GM18502 (cell line): Measurements from ENCODE around the gene TPRA1.
"Not testable (repeated sequence)": the region's sequence is repeated elsewhere in the genome, so short reads cannot be mapped to it uniquely, and the experiment has no call there.

ENCODE experiments used
- ATAC-seq: cut with Tn5 transposase; IDR thresholded peaks from one replicate; pipeline ENCODE4 v1.9.1; 2021; ENCODE audit warnings: mild to moderate bottlenecking; ENCODE audit not compliant: unreplicated experiment, poor library complexity

Gene TPRA1

GRCh38 chr3:127542441-127542952 lies 48.0 kb downstream of the TPRA1 start:
- ATAC-seq = no peak

- ATAC-seq = no peak
Measured at GRCh38 chr3:127541320-127541719, 49.2 kb downstream of the TPRA1 start.

DNA sequence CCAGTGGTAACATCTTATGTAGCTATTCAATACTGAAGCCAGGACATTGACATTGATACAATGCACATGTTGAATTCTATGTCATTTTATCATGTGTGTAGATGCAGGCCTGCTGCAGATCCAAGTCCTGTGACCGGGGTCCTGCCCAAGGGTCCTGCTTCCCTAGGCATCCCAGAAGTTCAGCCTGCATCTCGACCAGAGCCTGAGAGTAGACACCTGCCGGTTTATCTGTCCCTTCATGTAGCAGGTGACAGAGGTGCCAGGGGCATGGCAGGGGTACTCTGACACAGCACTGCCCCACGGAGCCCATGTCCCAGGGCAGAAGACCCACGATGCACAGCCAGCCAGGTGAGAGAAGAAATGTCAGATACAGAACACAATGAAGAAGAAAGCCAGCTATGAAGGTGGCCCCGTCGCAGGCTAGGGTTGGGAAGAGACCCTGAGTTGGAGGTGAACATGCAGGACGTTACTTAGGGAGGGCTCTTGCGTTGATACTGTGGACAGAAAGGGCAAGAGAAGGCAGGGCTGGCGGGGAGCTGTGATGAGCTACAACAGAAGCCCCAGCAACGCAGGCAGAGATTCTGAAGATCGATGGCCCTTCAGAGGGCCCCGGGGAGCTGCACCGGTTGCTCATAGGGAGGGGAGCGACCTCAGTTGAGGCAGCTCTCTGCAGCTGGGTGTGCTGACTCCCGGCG lies 51.0 kb downstream of the TPRA1 start:
- ATAC-seq = no peak

DNA sequence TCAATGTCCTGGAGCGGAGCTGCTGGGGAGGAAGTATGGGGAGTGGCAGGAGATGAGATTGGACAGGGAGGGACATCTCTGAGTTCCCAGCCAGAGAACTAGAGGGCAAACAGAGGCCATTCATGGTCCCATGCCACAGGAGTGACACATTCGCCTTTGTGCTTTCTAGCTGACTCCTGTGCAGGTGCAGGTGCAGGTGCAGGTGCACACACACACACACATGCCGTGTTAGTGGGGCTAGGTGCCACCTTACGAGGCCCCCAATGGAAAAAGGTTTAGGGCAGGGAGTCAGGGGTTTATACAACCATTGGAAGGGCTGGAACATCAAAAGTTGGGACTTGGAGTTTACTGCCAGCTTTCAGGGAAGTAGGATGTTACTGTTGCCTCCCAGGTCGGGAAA lies 52.0 kb downstream of the TPRA1 start:
- ATAC-seq = no peak

DNA sequence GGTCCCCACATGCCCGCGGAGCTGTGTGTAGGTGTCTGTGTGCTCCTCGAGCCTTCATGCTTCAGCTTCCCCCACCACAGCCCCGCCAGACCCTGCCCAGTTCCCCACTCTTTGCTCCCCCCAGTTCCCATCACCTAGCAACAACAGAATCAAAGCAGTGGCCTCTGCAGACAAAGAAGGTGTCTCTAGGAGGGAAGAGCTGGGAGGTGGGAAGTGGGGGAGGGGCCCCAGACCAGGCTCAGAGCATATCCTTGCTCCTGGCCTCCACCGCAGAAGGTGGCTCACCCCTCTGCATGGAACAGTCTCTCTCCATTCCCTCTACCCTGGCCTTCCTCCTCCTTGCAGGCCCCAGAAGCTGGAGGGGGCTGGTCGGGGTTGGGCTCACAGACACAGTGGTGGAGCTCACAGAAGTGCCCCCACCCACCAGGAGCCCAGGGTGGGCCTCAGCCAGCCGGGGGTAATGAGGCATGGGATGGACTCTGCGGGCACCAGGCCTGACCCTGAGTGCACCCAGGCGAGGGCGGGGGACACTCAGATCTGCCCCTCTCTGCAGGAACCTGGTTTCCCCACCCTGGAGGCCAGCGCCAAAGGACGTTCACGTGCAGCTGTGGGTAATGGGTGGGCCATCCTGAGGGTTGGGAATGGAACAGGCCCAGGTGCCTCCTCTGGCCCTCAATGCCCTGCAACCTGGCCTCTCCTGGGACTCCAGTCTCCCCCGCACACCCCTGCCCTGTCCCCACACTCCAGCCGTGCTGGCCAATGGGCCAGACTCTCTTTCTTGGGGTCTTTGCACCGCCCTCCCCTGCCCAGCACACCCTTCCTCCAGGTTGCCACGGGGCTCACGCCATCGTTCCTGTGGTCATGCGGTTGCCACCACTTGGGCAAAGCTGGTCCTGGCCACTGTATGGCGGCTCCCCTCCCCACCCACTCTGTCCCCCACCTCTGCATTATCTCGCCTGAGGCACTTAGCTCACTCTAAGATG lies 53.4 kb downstream of the TPRA1 start:
- no peak for ATAC-seq

DNA sequence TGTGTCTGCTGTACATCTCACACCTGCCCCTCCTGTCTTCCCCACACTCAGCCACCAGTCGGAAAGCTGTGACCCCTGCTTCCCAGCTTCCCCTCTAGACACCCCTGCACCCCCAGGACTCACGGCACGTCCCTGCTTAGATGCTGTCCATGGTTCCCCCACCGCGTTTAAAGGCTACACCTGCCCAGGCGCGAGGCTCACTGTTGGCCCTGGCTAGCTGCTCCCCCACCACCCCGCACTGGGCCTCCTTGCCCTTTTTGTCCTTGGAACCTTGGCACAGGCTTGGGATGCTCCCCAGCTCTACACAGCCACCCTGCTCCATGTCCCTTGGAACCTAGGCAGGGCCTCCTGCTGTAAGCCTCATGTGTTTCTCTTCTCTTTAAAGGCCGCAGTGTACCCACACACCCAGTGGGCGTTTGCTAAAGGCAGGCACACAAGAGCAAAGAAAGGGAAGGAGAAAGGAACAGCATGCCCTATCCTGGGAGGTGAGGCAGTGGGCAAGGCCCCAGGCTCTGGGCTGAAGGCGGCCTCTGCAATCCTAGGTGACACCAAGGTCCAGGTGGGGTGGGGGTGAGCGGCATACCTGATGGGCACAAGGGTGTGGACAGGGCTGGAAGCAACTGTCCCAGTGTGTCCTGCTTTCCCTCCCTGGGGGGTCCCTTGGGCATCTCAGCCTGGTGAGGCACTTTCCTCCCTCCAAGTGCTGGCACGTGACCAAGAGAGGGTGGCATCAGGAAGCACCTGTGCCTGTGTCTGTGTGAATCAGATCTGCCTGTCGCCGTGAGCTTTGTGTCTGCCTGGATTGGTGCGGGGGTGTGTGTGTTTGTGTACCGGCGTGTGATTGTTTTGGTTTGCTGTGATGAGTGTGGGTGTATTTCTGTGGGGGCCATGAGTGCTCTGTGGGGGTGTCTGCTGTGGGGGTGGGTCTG lies 54.4 kb downstream of the TPRA1 start:
- no peak for ATAC-seq

DNA sequence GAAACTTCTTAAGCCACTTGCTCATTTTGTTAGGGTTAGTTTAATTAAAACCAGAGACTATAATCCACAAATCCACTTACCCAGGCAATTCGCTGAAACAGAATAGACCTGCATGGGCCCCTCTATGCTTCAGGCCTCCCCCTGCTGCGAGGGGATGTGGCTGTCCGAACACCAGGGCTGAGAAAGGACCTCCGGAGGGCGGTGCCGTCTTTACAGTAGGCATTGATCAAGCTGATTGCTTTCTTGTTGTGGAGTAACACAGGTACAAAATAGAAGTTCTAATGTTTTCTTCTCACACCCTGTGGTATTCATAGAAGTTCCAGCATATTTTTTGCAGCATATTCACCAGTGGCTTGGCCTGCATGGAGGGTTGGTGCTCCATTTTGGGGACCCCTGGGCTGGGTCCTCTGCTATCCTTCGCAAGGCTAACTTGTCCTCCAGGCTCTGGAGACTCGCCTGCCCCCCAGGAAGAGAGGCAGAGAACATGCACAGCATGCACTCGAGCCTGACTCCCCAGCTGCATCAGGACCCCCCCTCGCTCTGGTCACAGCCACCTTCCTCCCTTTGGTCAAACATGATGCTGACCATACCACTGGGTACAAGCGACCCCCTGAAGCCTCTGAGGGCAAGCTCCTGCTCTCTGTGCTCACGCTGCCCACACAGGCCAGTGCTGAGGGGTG lies 55.3 kb downstream of the TPRA1 start:
- no peak for ATAC-seq

DNA sequence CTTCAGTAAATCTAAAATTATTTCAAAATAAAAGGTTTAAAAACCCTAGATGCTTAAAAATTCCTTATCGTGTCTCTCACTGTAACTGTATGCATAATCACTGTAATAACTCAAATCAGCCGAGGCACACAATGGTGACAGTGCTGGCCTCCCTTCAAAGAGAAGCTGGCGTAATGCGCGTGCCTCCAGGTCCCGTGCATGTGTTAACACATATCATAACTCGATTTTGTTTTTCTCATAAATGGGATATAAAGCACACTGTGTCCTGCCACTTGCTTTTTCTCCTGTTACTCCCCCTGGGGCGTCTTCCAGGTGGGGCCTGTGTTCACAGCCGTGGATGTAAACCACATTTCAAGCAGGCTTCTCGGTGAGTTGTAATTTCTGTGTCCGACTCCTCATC lies 56.0 kb downstream of the TPRA1 start:
- no peak for ATAC-seq

DNA sequence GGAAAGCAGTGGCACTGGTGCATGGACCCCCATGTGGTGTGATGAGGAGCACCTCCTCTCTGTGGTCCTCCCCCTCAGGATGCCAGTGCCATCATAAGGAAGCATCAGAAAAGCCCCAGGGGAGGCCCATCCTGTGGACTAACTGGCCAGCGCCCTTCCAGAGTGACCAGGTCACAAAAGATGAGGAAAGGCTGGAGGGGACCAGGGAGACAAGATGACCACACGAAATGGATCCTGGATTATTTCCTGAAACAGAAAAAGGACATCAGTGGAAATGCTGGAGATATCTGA lies 56.4 kb downstream of the TPRA1 start:
- no peak for ATAC-seq

DNA sequence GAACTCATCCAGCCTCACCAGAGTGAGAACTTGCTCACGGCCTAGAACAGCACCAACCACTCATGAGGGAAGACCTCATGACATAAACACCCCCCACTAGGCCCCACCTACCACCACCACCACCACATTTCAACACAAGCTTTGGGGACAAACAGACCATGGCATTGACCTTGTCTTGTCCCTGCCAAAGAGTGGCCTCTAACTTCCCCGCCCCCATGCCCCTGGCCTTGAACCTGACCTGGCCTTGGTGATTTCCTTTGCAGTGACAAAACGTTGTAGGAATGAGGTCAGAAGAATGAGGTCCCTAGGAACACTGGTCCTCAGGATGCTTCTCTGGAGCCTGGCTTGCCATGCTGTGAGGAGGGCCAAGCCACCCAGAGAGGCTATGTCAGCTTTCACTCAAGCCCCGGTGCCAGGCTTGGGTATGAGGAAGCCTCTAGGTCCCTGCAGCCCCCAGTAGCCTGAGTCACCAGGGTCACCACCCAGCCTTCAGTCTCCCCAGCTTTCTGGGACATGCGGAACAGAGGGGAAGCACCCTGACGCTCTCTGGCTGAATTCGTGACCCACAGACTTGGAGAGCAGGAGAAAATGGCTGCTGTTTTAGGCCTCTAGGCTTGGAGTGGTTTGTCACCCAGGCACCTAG lies 57.9 kb downstream of the TPRA1 start:
- ATAC-seq = no peak

- ATAC-seq = no peak
Measured at GRCh38 chr3:127531821-127532220, 58.7 kb downstream of the TPRA1 start.

GRCh38 chr3:127530863-127531262 lies 59.7 kb downstream of the TPRA1 start:
- ATAC-seq = not testable (repeated sequence)

GRCh38 chr3:127529346-127530188 lies 61.0 kb downstream of the TPRA1 start:
- ATAC-seq = no peak

DNA sequence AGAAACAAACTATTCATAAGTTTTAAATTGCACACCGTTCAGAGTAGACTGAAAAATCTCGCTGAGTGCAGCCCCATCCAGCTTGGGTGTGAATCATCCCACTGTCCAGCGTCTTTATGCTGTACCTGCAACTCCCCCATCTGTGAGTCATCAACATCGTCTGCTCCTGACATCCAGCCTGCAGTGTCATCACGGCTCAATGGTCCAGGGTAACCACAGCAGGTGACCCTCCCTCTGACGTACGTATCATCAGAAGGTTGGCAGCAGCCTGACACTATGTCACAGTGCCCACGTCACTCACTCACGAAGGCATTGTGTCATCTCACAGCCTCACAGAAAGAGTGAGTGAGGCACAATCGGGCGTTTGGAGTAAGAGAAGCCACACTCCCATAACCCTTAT lies 65.2 kb downstream of the TPRA1 start:
- ATAC-seq = no peak

- no peak for ATAC-seq
Measured at GRCh38 chr3:127524296-127524896, 66.1 kb downstream of the TPRA1 start.
